WTC11 (cell line): ENCODE results near the gene PSMD5. TPM values are rescaled to one million over a fixed set of nuclear protein-coding genes. Genes with fewer than 3 reads are reported as not detected.

Experiments used
- ATAC-seq: fragments of 200-7000 bp; cut with Tn5 transposase; 2 replicates; pipeline ENCODE4 v1.10.0; 2021; ENCODE audit warnings: mild to moderate bottlenecking, moderate library complexity
- CTCF ChIA-PET: fragments of 300-600 bp; sonication (Branson Sonifier 250); formaldehyde crosslinking; loops from one replicate; lab custom pipeline; 2021; ENCODE audit warnings: antibody characterized with exemption; lab: Charles Lee
- POLR2A ChIA-PET: fragments of 350-600 bp; sonication (Branson Sonifier 250); formaldehyde crosslinking; loops from one replicate; lab custom pipeline; 2021; ENCODE audit warnings: antibody characterized with exemption; lab: Charles Lee
- DNase-seq: peaks from one replicate; pipeline ENCODE4 v3.0.0; 2021; ENCODE audit warnings: low spot score
- H3K27ac Mint-ChIP-seq: 2 replicates; pipeline ENCODE4 v1.8.0; 2021; ENCODE audit warnings: mixed read lengths
- H3K27me3 Mint-ChIP-seq: 2 replicates; pipeline ENCODE4 v1.8.0; 2021; ENCODE audit warnings: low read depth, mild to moderate bottlenecking, moderate library complexity, mixed read lengths
- H3K36me3 Mint-ChIP-seq: 2 replicates; pipeline ENCODE4 v1.8.0; 2021; ENCODE audit warnings: mixed read lengths
- H3K4me1 Mint-ChIP-seq: 2 replicates; pipeline ENCODE4 v1.8.0; 2022; ENCODE audit warnings: mixed read lengths
- H3K4me3 Mint-ChIP-seq: 2 replicates; pipeline ENCODE4 v1.8.0; 2021; ENCODE audit warnings: mild to moderate bottlenecking, moderate library complexity, mixed read lengths
- H3K9me3 Mint-ChIP-seq: 2 replicates; pipeline ENCODE4 v1.8.0; 2021; ENCODE audit warnings: mixed read lengths
- ELF4 ChIP-seq: sonication (generic); formaldehyde crosslinking; IDR thresholded peaks from 2 replicates; pipeline ENCODE4 v1.8.1; 2022; ENCODE audit warnings: low read depth, mild to moderate bottlenecking, moderate library complexity, missing genetic modification reagents
- EMX1 ChIP-seq: fragments of 250-450 bp; sonication (Bioruptor Pico); IDR thresholded peaks from 2 replicates; pipeline ENCODE4 v1.8.0; 2021; ENCODE audit warnings: mild to moderate bottlenecking
- FOXK1 ChIP-seq: sonication (generic); formaldehyde crosslinking; IDR thresholded peaks from 2 replicates; pipeline ENCODE4 v1.8.0; 2022; ENCODE audit warnings: mild to moderate bottlenecking, moderate library complexity, missing genetic modification reagents
- JAZF1 ChIP-seq: fragments of 250-450 bp; sonication (Bioruptor Pico); IDR thresholded peaks from 2 replicates; pipeline ENCODE4 v1.9.0; 2021; ENCODE audit warnings: moderate library complexity, mild to moderate bottlenecking, inconsistent platforms
- JUN ChIP-seq: sonication (generic); formaldehyde crosslinking; IDR thresholded peaks from 2 replicates; pipeline ENCODE4 v1.8.0; 2023; ENCODE audit warnings: mild to moderate bottlenecking, missing genetic modification reagents
- MXD4 ChIP-seq: fragments of 250-450 bp; sonication (Bioruptor Pico); IDR thresholded peaks from 2 replicates; pipeline ENCODE4 v1.8.0; 2021; ENCODE audit warnings: mild to moderate bottlenecking, moderate library complexity, borderline replicate concordance
- PRRX2 ChIP-seq: fragments of 250-450 bp; sonication (Bioruptor Pico); IDR thresholded peaks from 2 replicates; pipeline ENCODE4 v1.8.0; 2021; ENCODE audit warnings: mild to moderate bottlenecking
- RELA ChIP-seq: sonication (generic); formaldehyde crosslinking; IDR thresholded peaks from 2 replicates; pipeline ENCODE4 v1.8.1; 2022; ENCODE audit warnings: missing genetic modification reagents, mild to moderate bottlenecking, borderline replicate concordance
- TEAD4 ChIP-seq: sonication (generic); formaldehyde crosslinking; IDR thresholded peaks from 2 replicates; pipeline ENCODE4 v1.8.0; 2022; ENCODE audit warnings: mild to moderate bottlenecking, missing genetic modification reagents
- ZNF138 ChIP-seq: sonication (generic); formaldehyde crosslinking; conservative IDR thresholded peaks from 2 replicates; pipeline ENCODE4 v1.8.1; 2022; ENCODE audit warnings: mild to moderate bottlenecking, moderate library complexity, missing genetic modification reagents
- ZNF263 ChIP-seq: sonication (generic); formaldehyde crosslinking; IDR thresholded peaks from 2 replicates; pipeline ENCODE4 v1.8.1; 2022; ENCODE audit warnings: low read depth, mild to moderate bottlenecking, moderate library complexity, missing genetic modification reagents
- total RNA-seq: library from RNA; stranded (reverse); gene quantifications from 3 replicates; pipeline ENCODE4 v1.2.3, GENCODE V29; 2021
- TF ChIP-seq, protein P1 (sequence below): sonication (generic); formaldehyde crosslinking; IDR thresholded peaks from 2 replicates; pipeline ENCODE4 v1.8.0; 2022; ENCODE audit warnings: mild to moderate bottlenecking, missing genetic modification reagents
- TF ChIP-seq, protein P2 (sequence below): fragments of 250-450 bp; sonication (Bioruptor Pico); IDR thresholded peaks from 2 replicates; pipeline ENCODE4 v1.9.0; 2021; ENCODE audit warnings: mild to moderate bottlenecking, borderline replicate concordance
- TF ChIP-seq, protein P3 (sequence below): sonication (generic); formaldehyde crosslinking; IDR thresholded peaks from 2 replicates; pipeline ENCODE4 v1.8.1; 2023; ENCODE audit warnings: mild to moderate bottlenecking, missing genetic modification reagents, moderate library complexity
- TF ChIP-seq, protein P4 (sequence below): fragments of 250-450 bp; sonication (Bioruptor Pico); IDR thresholded peaks from 2 replicates; pipeline ENCODE4 v1.9.0; 2021; ENCODE audit warnings: mild to moderate bottlenecking
- TF ChIP-seq, protein P5 (sequence below): sonication (generic); formaldehyde crosslinking; IDR thresholded peaks from 2 replicates; pipeline ENCODE4 v1.8.0; 2022; ENCODE audit warnings: mild to moderate bottlenecking, missing genetic modification reagents
- TF ChIP-seq, protein P6 (sequence below): sonication (generic); formaldehyde crosslinking; IDR thresholded peaks from 2 replicates; pipeline ENCODE4 v1.8.1; 2023; ENCODE audit warnings: mild to moderate bottlenecking, missing genetic modification reagents
- TF ChIP-seq, protein P7 (sequence below): fragments of 250-450 bp; sonication (Bioruptor Pico); conservative IDR thresholded peaks from 2 replicates; pipeline ENCODE4 v1.9.0; 2021; ENCODE audit warnings: mild to moderate bottlenecking
- TF ChIP-seq, protein P8 (sequence below): sonication (generic); formaldehyde crosslinking; IDR thresholded peaks from 2 replicates; pipeline ENCODE4 v1.8.1; 2022; ENCODE audit warnings: mild to moderate bottlenecking, moderate library complexity, missing genetic modification reagents
- TF ChIP-seq, protein P9 (sequence below): fragments of 250-450 bp; sonication (Bioruptor Pico); IDR thresholded peaks from 2 replicates; pipeline ENCODE4 v1.9.0; 2021; ENCODE audit warnings: mild to moderate bottlenecking

Gene PSMD5
- total RNA-seq, 1 experiment from 2014 or later = 61.1 TPM

DNA sequence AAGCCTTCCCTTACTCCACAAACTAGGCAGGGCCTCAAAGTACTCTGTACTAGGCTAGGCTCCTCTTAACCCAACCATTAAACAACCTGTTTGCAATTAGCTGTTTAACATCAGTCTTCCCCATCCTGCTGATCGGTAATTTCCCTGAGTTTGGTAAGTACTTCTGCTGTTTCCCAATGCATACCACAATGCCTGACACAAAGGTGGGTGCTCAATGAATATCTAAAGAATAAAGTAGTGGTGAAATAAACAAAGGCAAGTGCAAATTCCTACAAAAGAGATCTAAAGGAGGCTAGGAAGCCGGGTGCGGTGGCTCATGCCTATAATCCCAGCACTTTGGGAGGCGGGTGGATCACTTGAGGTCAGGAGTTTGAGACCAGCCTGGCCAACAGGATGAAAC, 74.5 kb downstream of the PSMD5 start:
- ATAC-seq = peak; percentile 80
- Mint-ChIP-seq H3K4me3 (no peak overlapping the region), H3K27ac (no peak overlapping the region), H3K4me1 (peaks cover 5% of the 10 kb centered on the region; the same call in 1 of the 2 replicates)
- POLR2A ChIA-PET = no interaction called here
- CTCF ChIA-PET = no interaction called here
- TF ChIP-seq, protein P1, sequence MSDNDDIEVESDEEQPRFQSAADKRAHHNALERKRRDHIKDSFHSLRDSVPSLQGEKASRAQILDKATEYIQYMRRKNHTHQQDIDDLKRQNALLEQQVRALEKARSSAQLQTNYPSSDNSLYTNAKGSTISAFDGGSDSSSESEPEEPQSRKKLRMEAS (CRISPR knock-in tag) = no peak
- no peak for TF ChIP-seq EMX1 (CRISPR knock-in tag)
- no peak for TF ChIP-seq FOXK1 (CRISPR knock-in tag)
- TF ChIP-seq, protein P2, sequence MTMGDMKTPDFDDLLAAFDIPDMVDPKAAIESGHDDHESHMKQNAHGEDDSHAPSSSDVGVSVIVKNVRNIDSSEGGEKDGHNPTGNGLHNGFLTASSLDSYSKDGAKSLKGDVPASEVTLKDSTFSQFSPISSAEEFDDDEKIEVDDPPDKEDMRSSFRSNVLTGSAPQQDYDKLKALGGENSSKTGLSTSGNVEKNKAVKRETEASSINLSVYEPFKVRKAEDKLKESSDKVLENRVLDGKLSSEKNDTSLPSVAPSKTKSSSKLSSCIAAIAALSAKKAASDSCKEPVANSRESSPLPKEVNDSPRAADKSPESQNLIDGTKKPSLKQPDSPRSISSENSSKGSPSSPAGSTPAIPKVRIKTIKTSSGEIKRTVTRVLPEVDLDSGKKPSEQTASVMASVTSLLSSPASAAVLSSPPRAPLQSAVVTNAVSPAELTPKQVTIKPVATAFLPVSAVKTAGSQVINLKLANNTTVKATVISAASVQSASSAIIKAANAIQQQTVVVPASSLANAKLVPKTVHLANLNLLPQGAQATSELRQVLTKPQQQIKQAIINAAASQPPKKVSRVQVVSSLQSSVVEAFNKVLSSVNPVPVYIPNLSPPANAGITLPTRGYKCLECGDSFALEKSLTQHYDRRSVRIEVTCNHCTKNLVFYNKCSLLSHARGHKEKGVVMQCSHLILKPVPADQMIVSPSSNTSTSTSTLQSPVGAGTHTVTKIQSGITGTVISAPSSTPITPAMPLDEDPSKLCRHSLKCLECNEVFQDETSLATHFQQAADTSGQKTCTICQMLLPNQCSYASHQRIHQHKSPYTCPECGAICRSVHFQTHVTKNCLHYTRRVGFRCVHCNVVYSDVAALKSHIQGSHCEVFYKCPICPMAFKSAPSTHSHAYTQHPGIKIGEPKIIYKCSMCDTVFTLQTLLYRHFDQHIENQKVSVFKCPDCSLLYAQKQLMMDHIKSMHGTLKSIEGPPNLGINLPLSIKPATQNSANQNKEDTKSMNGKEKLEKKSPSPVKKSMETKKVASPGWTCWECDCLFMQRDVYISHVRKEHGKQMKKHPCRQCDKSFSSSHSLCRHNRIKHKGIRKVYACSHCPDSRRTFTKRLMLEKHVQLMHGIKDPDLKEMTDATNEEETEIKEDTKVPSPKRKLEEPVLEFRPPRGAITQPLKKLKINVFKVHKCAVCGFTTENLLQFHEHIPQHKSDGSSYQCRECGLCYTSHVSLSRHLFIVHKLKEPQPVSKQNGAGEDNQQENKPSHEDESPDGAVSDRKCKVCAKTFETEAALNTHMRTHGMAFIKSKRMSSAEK (CRISPR knock-in tag) = no peak
- TF ChIP-seq, protein P3, sequence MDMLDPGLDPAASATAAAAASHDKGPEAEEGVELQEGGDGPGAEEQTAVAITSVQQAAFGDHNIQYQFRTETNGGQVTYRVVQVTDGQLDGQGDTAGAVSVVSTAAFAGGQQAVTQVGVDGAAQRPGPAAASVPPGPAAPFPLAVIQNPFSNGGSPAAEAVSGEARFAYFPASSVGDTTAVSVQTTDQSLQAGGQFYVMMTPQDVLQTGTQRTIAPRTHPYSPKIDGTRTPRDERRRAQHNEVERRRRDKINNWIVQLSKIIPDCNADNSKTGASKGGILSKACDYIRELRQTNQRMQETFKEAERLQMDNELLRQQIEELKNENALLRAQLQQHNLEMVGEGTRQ (CRISPR knock-in tag) = no peak
- TF ChIP-seq ZNF263 = no peak
- no peak for TF ChIP-seq ELF4
- TF ChIP-seq RELA (CRISPR knock-in tag) = no peak
- TF ChIP-seq, protein P4, sequence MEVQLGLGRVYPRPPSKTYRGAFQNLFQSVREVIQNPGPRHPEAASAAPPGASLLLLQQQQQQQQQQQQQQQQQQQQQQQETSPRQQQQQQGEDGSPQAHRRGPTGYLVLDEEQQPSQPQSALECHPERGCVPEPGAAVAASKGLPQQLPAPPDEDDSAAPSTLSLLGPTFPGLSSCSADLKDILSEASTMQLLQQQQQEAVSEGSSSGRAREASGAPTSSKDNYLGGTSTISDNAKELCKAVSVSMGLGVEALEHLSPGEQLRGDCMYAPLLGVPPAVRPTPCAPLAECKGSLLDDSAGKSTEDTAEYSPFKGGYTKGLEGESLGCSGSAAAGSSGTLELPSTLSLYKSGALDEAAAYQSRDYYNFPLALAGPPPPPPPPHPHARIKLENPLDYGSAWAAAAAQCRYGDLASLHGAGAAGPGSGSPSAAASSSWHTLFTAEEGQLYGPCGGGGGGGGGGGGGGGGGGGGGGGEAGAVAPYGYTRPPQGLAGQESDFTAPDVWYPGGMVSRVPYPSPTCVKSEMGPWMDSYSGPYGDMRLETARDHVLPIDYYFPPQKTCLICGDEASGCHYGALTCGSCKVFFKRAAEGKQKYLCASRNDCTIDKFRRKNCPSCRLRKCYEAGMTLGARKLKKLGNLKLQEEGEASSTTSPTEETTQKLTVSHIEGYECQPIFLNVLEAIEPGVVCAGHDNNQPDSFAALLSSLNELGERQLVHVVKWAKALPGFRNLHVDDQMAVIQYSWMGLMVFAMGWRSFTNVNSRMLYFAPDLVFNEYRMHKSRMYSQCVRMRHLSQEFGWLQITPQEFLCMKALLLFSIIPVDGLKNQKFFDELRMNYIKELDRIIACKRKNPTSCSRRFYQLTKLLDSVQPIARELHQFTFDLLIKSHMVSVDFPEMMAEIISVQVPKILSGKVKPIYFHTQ (CRISPR knock-in tag) = no peak
- TF ChIP-seq, protein P5, sequence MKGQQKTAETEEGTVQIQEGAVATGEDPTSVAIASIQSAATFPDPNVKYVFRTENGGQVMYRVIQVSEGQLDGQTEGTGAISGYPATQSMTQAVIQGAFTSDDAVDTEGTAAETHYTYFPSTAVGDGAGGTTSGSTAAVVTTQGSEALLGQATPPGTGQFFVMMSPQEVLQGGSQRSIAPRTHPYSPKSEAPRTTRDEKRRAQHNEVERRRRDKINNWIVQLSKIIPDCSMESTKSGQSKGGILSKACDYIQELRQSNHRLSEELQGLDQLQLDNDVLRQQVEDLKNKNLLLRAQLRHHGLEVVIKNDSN (CRISPR knock-in tag) = no peak
- no peak for TF ChIP-seq PRRX2 (CRISPR knock-in tag)
- no peak for TF ChIP-seq JUN (CRISPR knock-in tag)
- TF ChIP-seq, protein P6, sequence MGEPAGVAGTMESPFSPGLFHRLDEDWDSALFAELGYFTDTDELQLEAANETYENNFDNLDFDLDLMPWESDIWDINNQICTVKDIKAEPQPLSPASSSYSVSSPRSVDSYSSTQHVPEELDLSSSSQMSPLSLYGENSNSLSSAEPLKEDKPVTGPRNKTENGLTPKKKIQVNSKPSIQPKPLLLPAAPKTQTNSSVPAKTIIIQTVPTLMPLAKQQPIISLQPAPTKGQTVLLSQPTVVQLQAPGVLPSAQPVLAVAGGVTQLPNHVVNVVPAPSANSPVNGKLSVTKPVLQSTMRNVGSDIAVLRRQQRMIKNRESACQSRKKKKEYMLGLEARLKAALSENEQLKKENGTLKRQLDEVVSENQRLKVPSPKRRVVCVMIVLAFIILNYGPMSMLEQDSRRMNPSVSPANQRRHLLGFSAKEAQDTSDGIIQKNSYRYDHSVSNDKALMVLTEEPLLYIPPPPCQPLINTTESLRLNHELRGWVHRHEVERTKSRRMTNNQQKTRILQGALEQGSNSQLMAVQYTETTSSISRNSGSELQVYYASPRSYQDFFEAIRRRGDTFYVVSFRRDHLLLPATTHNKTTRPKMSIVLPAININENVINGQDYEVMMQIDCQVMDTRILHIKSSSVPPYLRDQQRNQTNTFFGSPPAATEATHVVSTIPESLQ (CRISPR knock-in tag) = no peak
- no peak for TF ChIP-seq JAZF1 (CRISPR knock-in tag)
- no peak for TF ChIP-seq ZNF138
- TF ChIP-seq, protein P7, sequence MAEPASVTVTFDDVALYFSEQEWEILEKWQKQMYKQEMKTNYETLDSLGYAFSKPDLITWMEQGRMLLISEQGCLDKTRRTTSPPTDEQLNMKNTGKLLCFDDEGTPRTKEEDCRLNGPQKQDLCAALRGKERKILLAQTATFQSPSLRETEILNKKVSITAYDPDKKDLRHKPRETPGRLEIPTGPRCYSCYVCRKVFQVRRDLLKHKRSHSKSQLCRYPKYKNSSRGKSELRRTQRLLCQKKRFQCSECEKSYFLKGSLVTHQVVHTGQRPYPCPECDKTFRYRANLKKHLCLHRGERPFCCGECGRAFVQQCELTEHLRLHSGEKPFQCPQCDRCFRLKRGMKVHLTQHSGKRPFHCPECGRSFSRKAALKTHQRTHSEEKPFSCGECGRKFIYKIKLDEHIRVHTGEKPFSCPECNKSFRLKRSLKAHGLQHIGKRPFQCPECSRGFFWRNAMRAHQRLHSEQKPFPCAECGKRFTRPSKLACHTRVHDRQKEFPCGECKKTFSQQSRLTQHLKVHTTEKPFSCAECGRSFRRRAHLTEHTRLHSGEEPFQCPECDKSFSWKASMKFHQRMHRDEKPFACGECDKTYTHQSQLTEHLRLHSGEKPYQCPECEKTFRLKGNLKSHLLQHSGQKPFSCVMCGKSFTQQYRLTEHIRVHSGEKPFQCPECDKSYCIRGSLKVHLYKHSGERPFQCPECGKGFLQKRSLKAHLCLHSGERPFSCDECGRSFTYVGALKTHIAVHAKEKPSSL (CRISPR knock-in tag) = no peak
- TF ChIP-seq TEAD4 (CRISPR knock-in tag) = no peak
- TF ChIP-seq, protein P8, sequence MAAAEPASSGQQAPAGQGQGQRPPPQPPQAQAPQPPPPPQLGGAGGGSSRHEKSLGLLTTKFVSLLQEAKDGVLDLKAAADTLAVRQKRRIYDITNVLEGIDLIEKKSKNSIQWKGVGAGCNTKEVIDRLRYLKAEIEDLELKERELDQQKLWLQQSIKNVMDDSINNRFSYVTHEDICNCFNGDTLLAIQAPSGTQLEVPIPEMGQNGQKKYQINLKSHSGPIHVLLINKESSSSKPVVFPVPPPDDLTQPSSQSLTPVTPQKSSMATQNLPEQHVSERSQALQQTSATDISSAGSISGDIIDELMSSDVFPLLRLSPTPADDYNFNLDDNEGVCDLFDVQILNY (CRISPR knock-in tag) = no peak
- TF ChIP-seq, protein P9, sequence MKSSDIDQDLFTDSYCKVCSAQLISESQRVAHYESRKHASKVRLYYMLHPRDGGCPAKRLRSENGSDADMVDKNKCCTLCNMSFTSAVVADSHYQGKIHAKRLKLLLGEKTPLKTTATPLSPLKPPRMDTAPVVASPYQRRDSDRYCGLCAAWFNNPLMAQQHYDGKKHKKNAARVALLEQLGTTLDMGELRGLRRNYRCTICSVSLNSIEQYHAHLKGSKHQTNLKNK (CRISPR knock-in tag) = no peak
- no peak for TF ChIP-seq MXD4 (CRISPR knock-in tag)
- TF ChIP-seq, all 79 proteins: peak for 0
- DNase-seq = no peak
- H3K9me3 Mint-ChIP-seq = no peaks in the 10 kb centered on the region
- H3K36me3 Mint-ChIP-seq = peaks cover 52% of the 10 kb centered on the region
- no peaks in the 10 kb centered on the region for H3K27me3 Mint-ChIP-seq
